WTC11 (cell line): ENCODE results near the gene CCSER1. TPM values are rescaled to one million over a fixed set of nuclear protein-coding genes. Genes with fewer than 3 reads are reported as not detected.
"Not testable (repeated sequence)": the region's sequence is repeated elsewhere in the genome, so short reads cannot be mapped to it uniquely, and the experiment has no call there.

Experiments used
- ATAC-seq: fragments of 200-7000 bp; cut with Tn5 transposase; 2 replicates; pipeline ENCODE4 v1.10.0; 2021; ENCODE audit warnings: mild to moderate bottlenecking, moderate library complexity
- CTCF ChIA-PET: fragments of 300-600 bp; sonication (Branson Sonifier 250); formaldehyde crosslinking; loops from one replicate; lab custom pipeline; 2021; ENCODE audit warnings: antibody characterized with exemption; lab: Charles Lee
- POLR2A ChIA-PET: fragments of 350-600 bp; sonication (Branson Sonifier 250); formaldehyde crosslinking; loops from one replicate; lab custom pipeline; 2021; ENCODE audit warnings: antibody characterized with exemption; lab: Charles Lee
- DNase-seq: peaks from one replicate; pipeline ENCODE4 v3.0.0; 2021; ENCODE audit warnings: low spot score
- H3K27ac Mint-ChIP-seq: 2 replicates; pipeline ENCODE4 v1.8.0; 2021; ENCODE audit warnings: mixed read lengths
- H3K27me3 Mint-ChIP-seq: 2 replicates; pipeline ENCODE4 v1.8.0; 2021; ENCODE audit warnings: low read depth, mild to moderate bottlenecking, moderate library complexity, mixed read lengths
- H3K36me3 Mint-ChIP-seq: 2 replicates; pipeline ENCODE4 v1.8.0; 2021; ENCODE audit warnings: mixed read lengths
- H3K4me1 Mint-ChIP-seq: 2 replicates; pipeline ENCODE4 v1.8.0; 2022; ENCODE audit warnings: mixed read lengths
- H3K4me3 Mint-ChIP-seq: 2 replicates; pipeline ENCODE4 v1.8.0; 2021; ENCODE audit warnings: mild to moderate bottlenecking, moderate library complexity, mixed read lengths
- H3K9me3 Mint-ChIP-seq: 2 replicates; pipeline ENCODE4 v1.8.0; 2021; ENCODE audit warnings: mixed read lengths
- CBFB ChIP-seq: sonication (generic); formaldehyde crosslinking; IDR thresholded peaks from 2 replicates; pipeline ENCODE4 v1.8.1; 2022; ENCODE audit warnings: mild to moderate bottlenecking, low read depth, missing genetic modification reagents
- E2F1 ChIP-seq: sonication (generic); formaldehyde crosslinking; IDR thresholded peaks from 2 replicates; pipeline ENCODE4 v1.8.0; 2022; ENCODE audit warnings: mild to moderate bottlenecking, missing genetic modification reagents
- EMX1 ChIP-seq: fragments of 250-450 bp; sonication (Bioruptor Pico); IDR thresholded peaks from 2 replicates; pipeline ENCODE4 v1.8.0; 2021; ENCODE audit warnings: mild to moderate bottlenecking
- HMGA2 ChIP-seq: fragments of 250-450 bp; sonication (Bioruptor Pico); IDR thresholded peaks from 2 replicates; pipeline ENCODE4 v1.4.0; 2021; ENCODE audit warnings: mild to moderate bottlenecking, moderate library complexity
- IRF2 ChIP-seq: sonication (generic); formaldehyde crosslinking; IDR thresholded peaks from 2 replicates; pipeline ENCODE4 v1.8.0; 2022; ENCODE audit warnings: low read depth, missing genetic modification reagents, borderline replicate concordance
- MYBL2 ChIP-seq: sonication (generic); formaldehyde crosslinking; IDR thresholded peaks from 2 replicates; pipeline ENCODE4 v1.8.1; 2023; ENCODE audit warnings: mild to moderate bottlenecking, moderate library complexity, missing genetic modification reagents
- SMAD4 ChIP-seq: sonication (generic); formaldehyde crosslinking; IDR thresholded peaks from 2 replicates; pipeline ENCODE4 v1.8.0; 2022; ENCODE audit warnings: mild to moderate bottlenecking, missing genetic modification reagents
- ZNF396 ChIP-seq: fragments of 250-450 bp; sonication (Bioruptor Pico); IDR thresholded peaks from 2 replicates; pipeline ENCODE4 v1.8.0; 2021; ENCODE audit warnings: mild to moderate bottlenecking, moderate library complexity, borderline replicate concordance
- ZNF532 ChIP-seq: fragments of 250-450 bp; sonication (Bioruptor Pico); IDR thresholded peaks from 2 replicates; pipeline ENCODE4 v1.9.0; 2021; ENCODE audit warnings: mild to moderate bottlenecking, borderline replicate concordance
- total RNA-seq: library from RNA; stranded (reverse); gene quantifications from 3 replicates; pipeline ENCODE4 v1.2.3, GENCODE V29; 2021
- TF ChIP-seq, protein P1 (sequence below): sonication (generic); formaldehyde crosslinking; IDR thresholded peaks from 2 replicates; pipeline ENCODE4 v1.8.1; 2022; ENCODE audit warnings: low read depth, mild to moderate bottlenecking, moderate library complexity, missing genetic modification reagents, borderline replicate concordance
- TF ChIP-seq, protein P2 (sequence below): fragments of 250-450 bp; sonication (Bioruptor Pico); IDR thresholded peaks from 2 replicates; pipeline ENCODE4 v1.9.0; 2021; ENCODE audit warnings: mild to moderate bottlenecking
- TF ChIP-seq, protein P3 (sequence below): sonication (generic); formaldehyde crosslinking; IDR thresholded peaks from 2 replicates; pipeline ENCODE4 v1.8.0; 2023; ENCODE audit warnings: missing genetic modification reagents, mild to moderate bottlenecking, borderline replicate concordance
- TF ChIP-seq, protein P4 (sequence below): fragments of 250-450 bp; sonication (Bioruptor Pico); conservative IDR thresholded peaks from 2 replicates; pipeline ENCODE4 v1.9.0; 2021; ENCODE audit warnings: mild to moderate bottlenecking
- TF ChIP-seq, protein P5 (sequence below): sonication (generic); formaldehyde crosslinking; IDR thresholded peaks from 2 replicates; pipeline ENCODE4 v1.8.1; 2022; ENCODE audit warnings: missing genetic modification reagents, borderline replicate concordance

The CCSER1 gene
- total RNA-seq, 1 experiment from 2014 or later: 0.87 TPM

- TF ChIP-seq, protein P1, sequence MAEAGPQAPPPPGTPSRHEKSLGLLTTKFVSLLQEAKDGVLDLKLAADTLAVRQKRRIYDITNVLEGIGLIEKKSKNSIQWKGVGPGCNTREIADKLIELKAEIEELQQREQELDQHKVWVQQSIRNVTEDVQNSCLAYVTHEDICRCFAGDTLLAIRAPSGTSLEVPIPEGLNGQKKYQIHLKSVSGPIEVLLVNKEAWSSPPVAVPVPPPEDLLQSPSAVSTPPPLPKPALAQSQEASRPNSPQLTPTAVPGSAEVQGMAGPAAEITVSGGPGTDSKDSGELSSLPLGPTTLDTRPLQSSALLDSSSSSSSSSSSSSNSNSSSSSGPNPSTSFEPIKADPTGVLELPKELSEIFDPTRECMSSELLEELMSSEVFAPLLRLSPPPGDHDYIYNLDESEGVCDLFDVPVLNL (CRISPR knock-in tag): no peak
- TF ChIP-seq CBFB (no peak), MYBL2 (CRISPR knock-in tag) (no peak), E2F1 (CRISPR knock-in tag) (no peak)
- TF ChIP-seq, protein P2, sequence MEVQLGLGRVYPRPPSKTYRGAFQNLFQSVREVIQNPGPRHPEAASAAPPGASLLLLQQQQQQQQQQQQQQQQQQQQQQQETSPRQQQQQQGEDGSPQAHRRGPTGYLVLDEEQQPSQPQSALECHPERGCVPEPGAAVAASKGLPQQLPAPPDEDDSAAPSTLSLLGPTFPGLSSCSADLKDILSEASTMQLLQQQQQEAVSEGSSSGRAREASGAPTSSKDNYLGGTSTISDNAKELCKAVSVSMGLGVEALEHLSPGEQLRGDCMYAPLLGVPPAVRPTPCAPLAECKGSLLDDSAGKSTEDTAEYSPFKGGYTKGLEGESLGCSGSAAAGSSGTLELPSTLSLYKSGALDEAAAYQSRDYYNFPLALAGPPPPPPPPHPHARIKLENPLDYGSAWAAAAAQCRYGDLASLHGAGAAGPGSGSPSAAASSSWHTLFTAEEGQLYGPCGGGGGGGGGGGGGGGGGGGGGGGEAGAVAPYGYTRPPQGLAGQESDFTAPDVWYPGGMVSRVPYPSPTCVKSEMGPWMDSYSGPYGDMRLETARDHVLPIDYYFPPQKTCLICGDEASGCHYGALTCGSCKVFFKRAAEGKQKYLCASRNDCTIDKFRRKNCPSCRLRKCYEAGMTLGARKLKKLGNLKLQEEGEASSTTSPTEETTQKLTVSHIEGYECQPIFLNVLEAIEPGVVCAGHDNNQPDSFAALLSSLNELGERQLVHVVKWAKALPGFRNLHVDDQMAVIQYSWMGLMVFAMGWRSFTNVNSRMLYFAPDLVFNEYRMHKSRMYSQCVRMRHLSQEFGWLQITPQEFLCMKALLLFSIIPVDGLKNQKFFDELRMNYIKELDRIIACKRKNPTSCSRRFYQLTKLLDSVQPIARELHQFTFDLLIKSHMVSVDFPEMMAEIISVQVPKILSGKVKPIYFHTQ: no peak
- TF ChIP-seq, protein P3, sequence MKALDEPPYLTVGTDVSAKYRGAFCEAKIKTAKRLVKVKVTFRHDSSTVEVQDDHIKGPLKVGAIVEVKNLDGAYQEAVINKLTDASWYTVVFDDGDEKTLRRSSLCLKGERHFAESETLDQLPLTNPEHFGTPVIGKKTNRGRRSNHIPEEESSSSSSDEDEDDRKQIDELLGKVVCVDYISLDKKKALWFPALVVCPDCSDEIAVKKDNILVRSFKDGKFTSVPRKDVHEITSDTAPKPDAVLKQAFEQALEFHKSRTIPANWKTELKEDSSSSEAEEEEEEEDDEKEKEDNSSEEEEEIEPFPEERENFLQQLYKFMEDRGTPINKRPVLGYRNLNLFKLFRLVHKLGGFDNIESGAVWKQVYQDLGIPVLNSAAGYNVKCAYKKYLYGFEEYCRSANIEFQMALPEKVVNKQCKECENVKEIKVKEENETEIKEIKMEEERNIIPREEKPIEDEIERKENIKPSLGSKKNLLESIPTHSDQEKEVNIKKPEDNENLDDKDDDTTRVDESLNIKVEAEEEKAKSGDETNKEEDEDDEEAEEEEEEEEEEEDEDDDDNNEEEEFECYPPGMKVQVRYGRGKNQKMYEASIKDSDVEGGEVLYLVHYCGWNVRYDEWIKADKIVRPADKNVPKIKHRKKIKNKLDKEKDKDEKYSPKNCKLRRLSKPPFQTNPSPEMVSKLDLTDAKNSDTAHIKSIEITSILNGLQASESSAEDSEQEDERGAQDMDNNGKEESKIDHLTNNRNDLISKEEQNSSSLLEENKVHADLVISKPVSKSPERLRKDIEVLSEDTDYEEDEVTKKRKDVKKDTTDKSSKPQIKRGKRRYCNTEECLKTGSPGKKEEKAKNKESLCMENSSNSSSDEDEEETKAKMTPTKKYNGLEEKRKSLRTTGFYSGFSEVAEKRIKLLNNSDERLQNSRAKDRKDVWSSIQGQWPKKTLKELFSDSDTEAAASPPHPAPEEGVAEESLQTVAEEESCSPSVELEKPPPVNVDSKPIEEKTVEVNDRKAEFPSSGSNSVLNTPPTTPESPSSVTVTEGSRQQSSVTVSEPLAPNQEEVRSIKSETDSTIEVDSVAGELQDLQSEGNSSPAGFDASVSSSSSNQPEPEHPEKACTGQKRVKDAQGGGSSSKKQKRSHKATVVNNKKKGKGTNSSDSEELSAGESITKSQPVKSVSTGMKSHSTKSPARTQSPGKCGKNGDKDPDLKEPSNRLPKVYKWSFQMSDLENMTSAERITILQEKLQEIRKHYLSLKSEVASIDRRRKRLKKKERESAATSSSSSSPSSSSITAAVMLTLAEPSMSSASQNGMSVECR (CRISPR knock-in tag): no peak
- TF ChIP-seq, protein P4, sequence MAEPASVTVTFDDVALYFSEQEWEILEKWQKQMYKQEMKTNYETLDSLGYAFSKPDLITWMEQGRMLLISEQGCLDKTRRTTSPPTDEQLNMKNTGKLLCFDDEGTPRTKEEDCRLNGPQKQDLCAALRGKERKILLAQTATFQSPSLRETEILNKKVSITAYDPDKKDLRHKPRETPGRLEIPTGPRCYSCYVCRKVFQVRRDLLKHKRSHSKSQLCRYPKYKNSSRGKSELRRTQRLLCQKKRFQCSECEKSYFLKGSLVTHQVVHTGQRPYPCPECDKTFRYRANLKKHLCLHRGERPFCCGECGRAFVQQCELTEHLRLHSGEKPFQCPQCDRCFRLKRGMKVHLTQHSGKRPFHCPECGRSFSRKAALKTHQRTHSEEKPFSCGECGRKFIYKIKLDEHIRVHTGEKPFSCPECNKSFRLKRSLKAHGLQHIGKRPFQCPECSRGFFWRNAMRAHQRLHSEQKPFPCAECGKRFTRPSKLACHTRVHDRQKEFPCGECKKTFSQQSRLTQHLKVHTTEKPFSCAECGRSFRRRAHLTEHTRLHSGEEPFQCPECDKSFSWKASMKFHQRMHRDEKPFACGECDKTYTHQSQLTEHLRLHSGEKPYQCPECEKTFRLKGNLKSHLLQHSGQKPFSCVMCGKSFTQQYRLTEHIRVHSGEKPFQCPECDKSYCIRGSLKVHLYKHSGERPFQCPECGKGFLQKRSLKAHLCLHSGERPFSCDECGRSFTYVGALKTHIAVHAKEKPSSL (CRISPR knock-in tag): no peak
Observed at GRCh38 chr4:91207535-91207934, 1080.3 kb downstream of the CCSER1 start (continued).

DNA sequence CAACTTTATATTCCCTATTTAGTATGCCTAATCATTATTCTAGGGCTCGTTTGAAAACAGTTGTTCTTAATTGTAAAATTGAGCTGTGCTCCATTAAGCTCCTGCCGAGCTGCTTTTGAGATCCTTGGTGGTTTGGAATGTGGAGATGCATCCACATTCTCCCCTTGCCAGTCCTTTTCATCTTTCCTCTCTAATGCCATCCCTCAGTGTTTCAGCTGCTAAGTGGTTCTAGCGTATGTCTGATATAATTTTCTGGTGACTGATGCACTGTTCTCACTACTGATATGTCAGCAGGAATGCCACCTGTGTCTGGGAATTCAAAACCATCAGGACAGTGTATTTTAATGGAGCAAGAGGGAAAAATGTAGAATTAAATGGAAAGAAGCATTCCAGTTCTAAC lies 1085.0 kb downstream of the CCSER1 start:
- H3K36me3 Mint-ChIP-seq: peaks cover 5% of the 10 kb centered on the region; the same call in 1 of the 2 replicates
- no peak for DNase-seq
- ChIA-PET CTCF (no interaction called here), POLR2A (no interaction called here)
- TF ChIP-seq HMGA2: no peak
- no peak for TF ChIP-seq IRF2 (CRISPR knock-in tag)
- TF ChIP-seq EMX1 (CRISPR knock-in tag): no peak
- TF ChIP-seq ZNF396 (CRISPR knock-in tag): no peak
- no peak for TF ChIP-seq SMAD4 (CRISPR knock-in tag)
- TF ChIP-seq, protein P5, sequence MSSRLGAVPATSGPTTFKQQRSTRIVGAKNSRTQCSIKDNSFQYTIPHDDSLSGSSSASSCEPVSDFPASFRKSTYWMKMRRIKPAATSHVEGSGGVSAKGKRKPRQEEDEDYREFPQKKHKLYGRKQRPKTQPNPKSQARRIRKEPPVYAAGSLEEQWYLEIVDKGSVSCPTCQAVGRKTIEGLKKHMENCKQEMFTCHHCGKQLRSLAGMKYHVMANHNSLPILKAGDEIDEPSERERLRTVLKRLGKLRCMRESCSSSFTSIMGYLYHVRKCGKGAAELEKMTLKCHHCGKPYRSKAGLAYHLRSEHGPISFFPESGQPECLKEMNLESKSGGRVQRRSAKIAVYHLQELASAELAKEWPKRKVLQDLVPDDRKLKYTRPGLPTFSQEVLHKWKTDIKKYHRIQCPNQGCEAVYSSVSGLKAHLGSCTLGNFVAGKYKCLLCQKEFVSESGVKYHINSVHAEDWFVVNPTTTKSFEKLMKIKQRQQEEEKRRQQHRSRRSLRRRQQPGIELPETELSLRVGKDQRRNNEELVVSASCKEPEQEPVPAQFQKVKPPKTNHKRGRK (CRISPR knock-in tag): no peak
- TF ChIP-seq ZNF532 (CRISPR knock-in tag): no peak
- peaks cover 8% of the 10 kb centered on the region for H3K4me1 Mint-ChIP-seq
- peak; percentile 69 for ATAC-seq
- H3K4me3 Mint-ChIP-seq: no peak overlapping the region
- no peaks in the 10 kb centered on the region for H3K27me3 Mint-ChIP-seq
- H3K27ac Mint-ChIP-seq: no peak overlapping the region
- H3K9me3 Mint-ChIP-seq: peaks cover 18% of the 10 kb centered on the region

GRCh38 chr4:91217831-91218403 lies 1090.7 kb downstream of the CCSER1 start:
- H3K4me3 Mint-ChIP-seq, DNase-seq: not testable (repeated sequence)

More at GRCh38 chr4:91217831-91218403, 1090.7 kb downstream of the CCSER1 start:
- Mint-ChIP-seq H3K9me3 (peaks cover 26% of the 10 kb centered on the region), H3K36me3 (peaks cover 15% of the 10 kb centered on the region)
- H3K4me1 Mint-ChIP-seq, CTCF ChIA-PET, ATAC-seq, H3K27me3 Mint-ChIP-seq, H3K27ac Mint-ChIP-seq: not testable (repeated sequence)
- POLR2A ChIA-PET: interaction anchor here (0.6 kb wide), 1 partner anchor 441 kb away, joined by 4 read pairs; no protein-coding TSS in a partner anchor
